Lower leg skin (tissue), 4 donors: ENCODE data around the gene CDH13. TPM values are rescaled to one million over a fixed set of nuclear protein-coding genes. Genes with fewer than 3 reads are reported as not detected.

ENCODE experiments used
- DNase-seq, 2 donors: peaks; one replicate each; pipeline ENCODE4 v3.0.0-alpha.2; 2019; ENCODE audit warnings: low spot score in 2 of 2
- H3K4me3 ChIP-seq: fragments of 200-600 bp; sonication (generic); 2 replicates; pipeline ENCODE4 v1.5.1; 2017; ENCODE audit warnings: mild to moderate bottlenecking, low read depth; ENCODE audit not compliant: poor library complexity, severe bottlenecking
- POLR2A ChIP-seq, 2 donors: fragments of 450-650 bp; IDR thresholded peaks; one replicate each; pipeline ENCODE4 v1.6.1; 2016 to 2017; ENCODE audit warnings: antibody characterized with exemption in 2 of 2, mild to moderate bottlenecking in 1 of 2, moderate library complexity in 1 of 2
- WGBS, 2 donors: methylation state at CpG; one replicate each; pipeline ENCODE4 v1.1.5; 2018; 5-methylcytosine and 5-hydroxymethylcytosine counted together
- intact Hi-C: fragments of 100-400 bp; cut with DNase I; formaldehyde crosslinking; loops from one replicate; pipeline ENCODE4 v1.15.0; 2023; ENCODE audit warnings: low total_unique reads
- total RNA-seq, 4 donors: library from RNA; depleted of rRNA; stranded (reverse); fragments of >200 nt; gene quantifications; one replicate each; pipeline ENCODE4 v1.1.0, GENCODE V29; 2016
- TF ChIP-seq, protein P1 (sequence below), 3 donors: fragments of 450-650 bp; IDR thresholded peaks; one replicate each; pipeline ENCODE4 v1.5.1; 2016; ENCODE audit warnings: antibody characterized with exemption in 3 of 3, mild to moderate bottlenecking in 3 of 3, moderate library complexity in 2 of 3

The CDH13 gene
- total RNA-seq, 4 donors from 2014 or later, result 102 to 246 (median 155) TPM

DNA sequence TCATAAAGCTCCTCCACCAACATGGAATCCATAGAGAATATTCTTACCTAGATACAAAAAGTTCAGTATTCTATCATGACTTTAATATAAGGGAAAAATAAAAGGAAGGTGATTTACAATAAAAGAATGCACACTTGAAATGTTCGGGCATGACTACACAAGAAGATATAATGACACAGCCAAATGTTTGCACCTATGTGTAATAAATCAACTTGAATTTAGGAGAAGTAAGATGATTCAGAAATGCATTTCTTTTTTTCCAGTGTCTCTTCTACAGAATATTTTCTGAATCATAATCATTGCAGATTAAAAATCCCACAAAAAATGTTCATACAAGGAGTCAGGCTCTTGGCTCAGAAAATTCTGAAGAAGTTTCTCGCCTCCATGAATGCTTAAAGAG, 777.0 kb downstream of the CDH13 start:
- intact Hi-C loops, result no loop called here
- TF ChIP-seq, protein P1, sequence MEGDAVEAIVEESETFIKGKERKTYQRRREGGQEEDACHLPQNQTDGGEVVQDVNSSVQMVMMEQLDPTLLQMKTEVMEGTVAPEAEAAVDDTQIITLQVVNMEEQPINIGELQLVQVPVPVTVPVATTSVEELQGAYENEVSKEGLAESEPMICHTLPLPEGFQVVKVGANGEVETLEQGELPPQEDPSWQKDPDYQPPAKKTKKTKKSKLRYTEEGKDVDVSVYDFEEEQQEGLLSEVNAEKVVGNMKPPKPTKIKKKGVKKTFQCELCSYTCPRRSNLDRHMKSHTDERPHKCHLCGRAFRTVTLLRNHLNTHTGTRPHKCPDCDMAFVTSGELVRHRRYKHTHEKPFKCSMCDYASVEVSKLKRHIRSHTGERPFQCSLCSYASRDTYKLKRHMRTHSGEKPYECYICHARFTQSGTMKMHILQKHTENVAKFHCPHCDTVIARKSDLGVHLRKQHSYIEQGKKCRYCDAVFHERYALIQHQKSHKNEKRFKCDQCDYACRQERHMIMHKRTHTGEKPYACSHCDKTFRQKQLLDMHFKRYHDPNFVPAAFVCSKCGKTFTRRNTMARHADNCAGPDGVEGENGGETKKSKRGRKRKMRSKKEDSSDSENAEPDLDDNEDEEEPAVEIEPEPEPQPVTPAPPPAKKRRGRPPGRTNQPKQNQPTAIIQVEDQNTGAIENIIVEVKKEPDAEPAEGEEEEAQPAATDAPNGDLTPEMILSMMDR (IDR thresholded peaks at IDR 0.05), result no peak
- no peak for TF ChIP-seq POLR2A (IDR thresholded peaks at IDR 0.05)
- WGBS, 2 donors, result 46 to 62% methylated on average over 2 of the region's 2 CpGs
- H3K4me3 ChIP-seq, result no peak overlapping the region
- DNase-seq, result no peak

DNA sequence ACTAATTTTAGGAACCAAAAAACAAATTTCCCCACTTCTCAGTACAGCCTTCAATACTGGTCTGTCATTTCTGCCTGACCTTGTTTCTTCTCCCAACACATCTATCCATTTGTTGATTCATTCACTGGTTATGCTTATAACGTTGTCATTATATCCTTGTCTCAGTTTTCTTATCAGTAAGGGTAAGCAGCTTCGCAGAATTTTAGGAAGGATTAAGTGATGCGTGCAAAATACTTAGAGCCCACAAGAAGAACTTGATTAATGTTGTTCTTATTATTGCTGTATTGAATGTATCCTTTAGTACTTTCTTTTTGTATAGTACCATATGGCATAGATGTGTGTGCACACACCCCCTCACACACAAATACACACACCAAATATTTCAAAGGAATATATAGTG, 777.5 kb downstream of the CDH13 start:
- TF ChIP-seq POLR2A (IDR thresholded peaks at IDR 0.05), result no peak
- TF ChIP-seq, protein P1 (IDR thresholded peaks at IDR 0.05), result no peak
- no peak overlapping the region for H3K4me3 ChIP-seq
- WGBS, 2 donors, result 53 to 55% methylated on average over 3 of the region's 3 CpGs
- DNase-seq, result no peak
- intact Hi-C loops, result no loop called here

DNA sequence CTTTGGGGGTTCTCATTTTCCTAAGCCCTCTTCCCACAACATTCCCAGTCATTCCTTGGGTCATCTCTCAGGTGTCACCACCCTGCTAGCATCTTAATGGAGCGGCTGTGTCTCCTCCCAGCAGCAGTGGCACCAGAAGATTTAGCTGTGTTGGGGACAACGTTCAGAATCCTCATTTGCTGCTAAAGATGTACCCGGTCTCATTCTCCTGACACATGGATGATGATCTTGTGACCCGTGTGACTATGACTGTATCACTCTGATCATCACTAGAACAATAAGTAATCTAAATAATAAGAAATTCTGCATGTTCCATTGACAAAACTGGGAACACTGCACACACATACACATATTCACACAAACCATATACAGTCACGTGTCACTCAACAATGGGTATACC, 781.2 kb downstream of the CDH13 start:
- no peak overlapping the region for H3K4me3 ChIP-seq
- 83 to 84% methylated on average over 5 of the region's 5 CpGs for WGBS, 2 donors
- intact Hi-C loops, result no loop called here
- TF ChIP-seq, protein P1 (IDR thresholded peaks at IDR 0.05), result no peak
- no peak for TF ChIP-seq POLR2A (IDR thresholded peaks at IDR 0.05)
- DNase-seq, result no peak

DNA sequence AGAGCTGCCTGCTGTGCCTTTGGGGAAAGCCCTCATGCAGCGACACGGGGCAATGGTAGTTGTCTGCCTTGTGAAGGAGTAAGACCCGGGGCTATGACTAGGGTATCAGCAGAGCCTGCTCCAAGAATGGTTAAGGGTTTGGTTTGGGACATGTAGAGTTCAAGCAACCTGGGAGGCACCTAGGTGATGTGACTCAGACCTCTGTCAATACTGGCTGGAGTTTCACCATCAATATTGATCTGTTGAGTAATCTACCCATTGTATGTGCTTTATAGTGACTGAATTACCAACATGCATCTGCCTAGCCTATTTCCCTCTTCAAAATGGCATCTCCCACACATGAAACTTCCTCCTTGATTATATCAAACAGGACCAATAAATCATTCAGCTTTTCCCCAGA, 782.6 kb downstream of the CDH13 start:
- H3K4me3 ChIP-seq, result no peak overlapping the region
- TF ChIP-seq POLR2A (IDR thresholded peaks at IDR 0.05), result no peak
- TF ChIP-seq, protein P1 (IDR thresholded peaks at IDR 0.05), result no peak
- intact Hi-C loops, result no loop called here
- WGBS, 2 donors, result 93 to 94% methylated on average over 3 of the region's 3 CpGs
- no peak for DNase-seq

DNA sequence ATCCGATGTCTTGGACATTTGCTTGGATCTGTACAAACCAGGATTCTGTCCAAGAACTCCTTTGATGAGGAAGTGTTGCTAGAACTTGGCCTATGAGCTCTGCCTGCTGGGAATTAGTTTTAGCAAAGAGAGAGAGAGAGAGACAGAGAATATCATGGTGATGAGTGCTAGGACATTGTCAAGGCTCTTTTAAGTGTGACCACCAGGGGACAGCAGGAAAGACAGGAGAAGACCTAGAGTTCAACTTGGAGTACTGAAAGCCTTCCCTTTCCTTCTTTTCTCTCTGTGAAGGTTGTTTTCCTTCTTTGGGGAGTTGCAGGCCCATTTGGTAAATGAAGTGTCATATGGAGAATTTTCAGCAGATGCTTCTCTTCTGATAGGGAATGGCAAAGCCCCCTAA, 791.8 kb downstream of the CDH13 start:
- no peak overlapping the region for H3K4me3 ChIP-seq
- no peak for DNase-seq
- intact Hi-C loops, result no loop called here
- WGBS, 2 donors, result 64 to 76% methylated on average over 1 of the region's 1 CpG
- TF ChIP-seq, protein P1 (IDR thresholded peaks at IDR 0.05), result no peak
- TF ChIP-seq POLR2A (IDR thresholded peaks at IDR 0.05), result no peak

DNA sequence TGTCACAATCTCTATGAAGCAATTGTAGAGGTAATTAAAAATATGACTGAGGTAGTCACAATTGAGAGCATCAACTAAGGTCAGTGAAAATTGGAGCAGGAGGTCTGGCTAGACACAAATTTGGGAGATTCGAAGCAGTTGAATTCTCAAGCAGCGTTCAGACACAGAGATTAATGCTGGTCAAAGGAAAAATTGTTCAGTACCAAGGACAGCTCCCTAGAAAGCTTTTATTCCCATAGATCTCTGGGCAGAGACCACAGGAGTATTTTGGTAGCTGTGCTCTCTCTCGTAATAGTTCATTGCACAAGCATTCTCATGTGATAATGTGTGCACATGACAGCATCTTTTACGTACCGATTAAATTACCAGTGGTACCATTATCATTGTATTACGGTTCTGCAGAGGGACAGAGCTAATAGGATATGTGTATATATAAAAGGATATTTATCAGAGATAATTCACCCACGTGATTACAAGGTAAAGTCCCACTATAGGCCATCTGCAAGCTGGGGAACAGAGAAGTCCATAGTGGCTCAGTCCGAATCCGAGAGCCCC, 793.5 kb downstream of the CDH13 start:
- DNase-seq, result no peak
- WGBS, 2 donors, result 81 to 82% methylated on average over 9 of the region's 9 CpGs
- TF ChIP-seq, protein P1 (IDR thresholded peaks at IDR 0.05), result no peak
- no peak for TF ChIP-seq POLR2A (IDR thresholded peaks at IDR 0.05)
- H3K4me3 ChIP-seq, result no peak overlapping the region
- intact Hi-C loops, result no loop called here
